Amygdala (tissue), 56 donors: ENCODE results near the gene ARHGAP26.

Experiments
- DNase-seq, 56 donors: peaks; one replicate each; lab custom pipeline; 2025; lab: John Stamatoyannopoulos, UW

ARHGAP26 gene

DNA sequence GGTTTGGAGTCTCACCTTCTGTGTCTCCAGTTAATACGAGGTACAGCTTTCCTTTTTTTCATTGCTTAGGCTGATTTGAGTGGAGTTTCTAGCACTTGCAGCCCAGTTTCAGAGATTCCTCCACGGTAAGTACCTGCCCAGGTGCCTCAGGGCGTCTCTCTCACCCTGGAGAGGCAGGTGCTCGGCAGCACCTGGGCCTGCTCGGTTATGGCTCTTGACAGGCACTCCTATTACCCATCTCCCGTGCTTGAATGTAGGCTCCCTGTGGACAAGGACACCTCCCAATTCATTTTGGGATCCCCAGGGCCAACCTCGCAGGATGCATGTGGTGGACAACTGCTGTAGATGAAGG is 489.1 kb downstream of the ARHGAP26 start:
- no peak for DNase-seq

GRCh38 chr5:143261748-143262392 is 491.7 kb downstream of the ARHGAP26 start:
- no peak for DNase-seq

GRCh38 chr5:143262393-143263174 is 492.4 kb downstream of the ARHGAP26 start:
- no peak for DNase-seq

DNA sequence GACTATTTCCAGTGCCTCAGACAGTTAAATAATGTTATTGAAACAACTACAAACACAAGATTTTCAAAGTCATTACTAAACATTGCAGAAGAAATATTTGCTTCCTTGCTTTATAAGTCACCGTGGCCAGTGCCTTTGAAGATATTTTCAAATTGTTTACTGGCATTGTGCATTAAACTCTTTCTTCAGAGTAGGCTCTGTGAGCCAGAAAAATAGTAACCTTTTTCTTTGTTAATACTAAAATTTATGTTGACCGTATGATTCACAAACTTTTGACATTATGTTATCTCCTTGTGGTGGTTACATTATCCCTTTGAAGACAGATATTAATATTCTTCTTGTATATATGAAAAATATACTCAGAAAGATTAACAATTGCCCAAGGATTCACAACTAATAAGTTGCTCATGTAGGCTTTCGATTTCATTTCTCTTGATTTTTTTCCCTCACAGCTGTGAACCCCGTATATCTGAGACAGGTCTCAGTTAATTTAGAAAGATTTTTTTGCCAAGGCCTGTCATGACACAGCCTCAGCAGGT is 493.2 kb downstream of the ARHGAP26 start:
- DNase-seq: no peak

DNA sequence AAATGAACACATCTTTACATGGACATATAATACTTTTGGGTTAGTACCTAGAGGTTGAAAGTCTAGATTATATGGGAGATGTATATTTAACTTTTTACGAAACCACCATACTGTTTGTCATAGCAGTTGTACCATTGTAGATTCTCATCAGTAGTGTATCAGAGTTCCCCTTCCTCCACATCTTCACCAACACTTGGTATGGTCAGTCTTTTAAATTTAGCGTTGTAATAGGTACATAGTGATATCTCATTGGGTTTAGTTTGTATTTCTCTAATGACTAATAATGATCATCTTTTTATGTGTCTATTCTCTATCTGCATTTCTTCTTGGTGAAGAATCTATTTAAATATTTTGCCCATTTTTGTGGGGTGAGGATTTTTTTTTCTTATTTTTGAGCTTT is 495.8 kb downstream of the ARHGAP26 start:
- DNase-seq: no peak

GRCh38 chr5:143267186-143267585 is 497.0 kb downstream of the ARHGAP26 start:
- DNase-seq: no peak

- DNase-seq: no peak
These were observed 498.2 kb downstream of the ARHGAP26 start for GRCh38 chr5:143268388-143268787.

GRCh38 chr5:143271431-143271830 is 501.3 kb downstream of the ARHGAP26 start:
- DNase-seq: no peak

GRCh38 chr5:143274952-143275351 is 504.8 kb downstream of the ARHGAP26 start:
- DNase-seq: no peak

DNA sequence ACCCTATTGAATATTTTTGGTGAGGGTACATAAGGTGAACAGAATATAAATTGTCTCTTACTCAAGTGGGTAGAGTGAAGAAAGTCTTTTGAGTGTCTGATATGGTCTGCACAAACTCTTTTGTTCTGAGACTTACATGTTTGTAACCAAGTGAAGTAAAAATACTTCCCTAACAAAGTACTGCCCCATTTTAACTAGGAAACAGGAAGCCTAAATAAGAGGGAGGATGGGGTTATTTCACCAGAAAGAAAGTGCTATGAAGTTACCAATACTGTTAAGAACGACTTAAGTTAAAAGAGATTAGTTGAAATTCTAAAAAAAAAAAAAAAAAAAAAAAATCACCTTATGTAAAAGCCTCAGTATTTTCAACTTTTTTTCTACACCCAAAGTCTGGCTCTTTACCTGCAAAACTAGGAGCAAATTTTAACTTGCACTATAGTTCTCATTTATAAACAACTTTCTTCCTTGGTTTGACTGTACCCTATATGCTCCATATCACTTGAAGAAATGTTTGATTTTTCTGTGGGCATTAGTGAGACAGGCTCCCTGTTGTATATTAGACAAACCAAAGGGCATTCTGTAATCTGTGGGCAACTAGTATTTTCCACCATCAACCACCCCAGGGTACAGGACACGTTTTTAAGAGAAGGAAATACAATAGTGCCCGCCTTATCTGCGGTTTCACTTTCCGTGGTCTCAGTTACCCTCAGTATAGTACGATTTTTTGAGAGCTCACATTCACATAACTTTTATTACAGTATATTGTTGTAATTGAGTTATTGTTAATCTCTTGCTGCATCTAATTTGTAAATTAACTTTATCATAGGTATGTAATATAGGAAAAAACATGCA is 505.6 kb downstream of the ARHGAP26 start:
- DNase-seq: no peak

GRCh38 chr5:143277536-143277935 is 507.4 kb downstream of the ARHGAP26 start:
- no peak for DNase-seq
